GM18511 (cell line): ENCODE measurements around the gene GPN1.
"Not testable (repeated sequence)": the region's sequence is repeated elsewhere in the genome, so short reads cannot be mapped to it uniquely, and the experiment has no call there.

Experiments used
- ATAC-seq: cut with Tn5 transposase; IDR thresholded peaks from one replicate; pipeline ENCODE4 v1.9.1; 2021; ENCODE audit warnings: mild to moderate bottlenecking, moderate library complexity; ENCODE audit not compliant: unreplicated experiment

Gene GPN1

GRCh38 chr2:27628767-27629709 is at the start of gene GPN1, which contains the start of gene CCDC121:
Gene GPN1 (plus strand): TSS chr2:27629050. CDS start chr2:27629059, 9 bp downstream.
Gene CCDC121 (minus strand): TSS chr2:27629012. CDS start chr2:27627799, 1,213 bp downstream.
- ATAC-seq, result peak; percentile 100

GRCh38 chr2:27581417-27582128 is 47.3 kb upstream of the GPN1 start:
- no peak for ATAC-seq

- ATAC-seq, result peak; percentile 4
Measured at GRCh38 chr2:27582129-27582694, 46.6 kb upstream of the GPN1 start.

GRCh38 chr2:27582695-27583389 is 46.0 kb upstream of the GPN1 start, which contains the start of gene ZNF512:
Gene ZNF512 (plus strand): TSS chr2:27583042. CDS start chr2:27583113, 71 bp downstream.
- peak; percentile 94 for ATAC-seq

GRCh38 chr2:27583390-27583915 is 45.4 kb upstream of the GPN1 start:
- peak; percentile 10 for ATAC-seq

- no peak for ATAC-seq
Measured at GRCh38 chr2:27584597-27584996, 44.3 kb upstream of the GPN1 start.

- no peak for ATAC-seq
Measured at GRCh38 chr2:27587025-27587424, 41.8 kb upstream of the GPN1 start.

GRCh38 chr2:27588308-27588707 is 40.5 kb upstream of the GPN1 start:
- no peak for ATAC-seq

- no peak for ATAC-seq
Measured at GRCh38 chr2:27591745-27592144, 37.1 kb upstream of the GPN1 start.

GRCh38 chr2:27593240-27593639 is 35.6 kb upstream of the GPN1 start:
- ATAC-seq, result no peak

- not testable (repeated sequence) for ATAC-seq
Measured at GRCh38 chr2:27594020-27594703, 34.7 kb upstream of the GPN1 start.

- ATAC-seq, result not testable (repeated sequence)
Measured at GRCh38 chr2:27595412-27595811, 33.4 kb upstream of the GPN1 start.

GRCh38 chr2:27596627-27597026 is 32.2 kb upstream of the GPN1 start:
- no peak for ATAC-seq

GRCh38 chr2:27606611-27607010 is 22.2 kb upstream of the GPN1 start:
- ATAC-seq, result no peak

GRCh38 chr2:27613985-27614384 is 14.9 kb upstream of the GPN1 start:
- no peak for ATAC-seq

GRCh38 chr2:27615316-27615715 is 13.5 kb upstream of the GPN1 start:
- no peak for ATAC-seq

GRCh38 chr2:27621524-27621923 is 7.3 kb upstream of the GPN1 start:
- no peak for ATAC-seq

GRCh38 chr2:27622921-27623384 is 5.9 kb upstream of the GPN1 start:
- ATAC-seq, result no peak

GRCh38 chr2:27624943-27625342 is 3.9 kb upstream of the GPN1 start:
- ATAC-seq, result no peak

- not testable (repeated sequence) for ATAC-seq
Measured at GRCh38 chr2:27626323-27626722, 2.5 kb upstream of the GPN1 start.
